Measurements from ENCODE around the gene EMSY.
A peak's percentile ranks its signal among the peaks of the same experiment; 100 is the strongest.
"Not testable (repeated sequence)": the region's sequence is repeated elsewhere in the genome, so short reads cannot be mapped to it uniquely, and the experiment has no call there.

The EMSY gene

GRCh38 chr11:76592025-76592914, 147.5 kb downstream of the EMSY start:
- DNase-seq: no peak
- Histone ChIP-seq H3K27ac (no peak overlapping the region), H3K27me3 (replicated peaks) (no peaks in the 10 kb centered on the region), H3K4me3 (ENCODE audit: low read depth, low read length) (no peak overlapping the region), H3K36me3 (replicated peaks) (no peaks in the 10 kb centered on the region)
- TF ChIP-seq CTCF (IDR thresholded peaks at IDR 0.05; ENCODE audit: low read depth, low read length, missing control alignments): no peak
- in situ Hi-C loops (cut with HindIII; ENCODE audit: low pct_ligation_motif_present, low sequenced_read_pairs): no loop called here

- Histone ChIP-seq H3K27me3 (replicated peaks) (no peaks in the 10 kb centered on the region), H3K27ac (no peak overlapping the region), H3K36me3 (replicated peaks) (no peaks in the 10 kb centered on the region), H3K4me3 (ENCODE audit: low read depth, low read length) (no peak overlapping the region)
- no peak for DNase-seq
- in situ Hi-C loops (cut with HindIII; ENCODE audit: low pct_ligation_motif_present, low sequenced_read_pairs): no loop called here
- TF ChIP-seq CTCF (IDR thresholded peaks at IDR 0.05; ENCODE audit: low read depth, low read length, missing control alignments): no peak
These were observed 148.1 kb downstream of the EMSY start for GRCh38 chr11:76592961-76593360.

- H3K27ac ChIP-seq; H3K4me3 ChIP-seq (ENCODE audit: low read depth, low read length); DNase-seq; H3K36me3 ChIP-seq (replicated peaks); in situ Hi-C loops (cut with HindIII; ENCODE audit: low pct_ligation_motif_present, low sequenced_read_pairs); H3K27me3 ChIP-seq (replicated peaks): not testable (repeated sequence)
These were observed 150.3 kb downstream of the EMSY start for GRCh38 chr11:76595091-76595490.

- DNase-seq: no peak
- no peak for TF ChIP-seq CTCF (IDR thresholded peaks at IDR 0.05; ENCODE audit: low read depth, low read length, missing control alignments)
- no peak overlapping the region for H3K27ac ChIP-seq
- H3K27me3 ChIP-seq (replicated peaks): no peaks in the 10 kb centered on the region
- no peak overlapping the region for H3K4me3 ChIP-seq (ENCODE audit: low read depth, low read length)
- H3K36me3 ChIP-seq (replicated peaks): no peaks in the 10 kb centered on the region
- in situ Hi-C loops (cut with HindIII; ENCODE audit: low pct_ligation_motif_present, low sequenced_read_pairs): no loop called here
These were observed 151.8 kb downstream of the EMSY start for GRCh38 chr11:76596652-76597051.

- H3K4me3 ChIP-seq (ENCODE audit: low read depth, low read length): no peak overlapping the region
- H3K27ac ChIP-seq: no peak overlapping the region
- H3K27me3 ChIP-seq (replicated peaks): no peaks in the 10 kb centered on the region
- H3K36me3 ChIP-seq (replicated peaks): no peaks in the 10 kb centered on the region
- no peak for DNase-seq
- in situ Hi-C loops (cut with HindIII; ENCODE audit: low pct_ligation_motif_present, low sequenced_read_pairs): no loop called here
- no peak for TF ChIP-seq CTCF (IDR thresholded peaks at IDR 0.05; ENCODE audit: low read depth, low read length, missing control alignments)
These were observed 153.0 kb downstream of the EMSY start for GRCh38 chr11:76597533-76598425.

GRCh38 chr11:76598426-76598839, 153.6 kb downstream of the EMSY start:
- H3K27ac ChIP-seq: peak overlapping the region; percentile 72
- in situ Hi-C loops (cut with HindIII; ENCODE audit: low pct_ligation_motif_present, low sequenced_read_pairs): no loop called here
- TF ChIP-seq CTCF (IDR thresholded peaks at IDR 0.05; ENCODE audit: low read depth, low read length, missing control alignments): peak; percentile 82
- no peak for DNase-seq
- H3K27me3 ChIP-seq (replicated peaks): no peaks in the 10 kb centered on the region
- H3K4me3 ChIP-seq (ENCODE audit: low read depth, low read length): no peak overlapping the region
- H3K36me3 ChIP-seq (replicated peaks): no peaks in the 10 kb centered on the region
